Measurements from ENCODE around the gene COL23A1. TPM values are rescaled to one million over a fixed set of nuclear protein-coding genes. Genes with fewer than 3 reads are reported as not detected.

The COL23A1 gene
- total RNA-seq, 1 experiment from 2014 or later: not detected

DNA sequence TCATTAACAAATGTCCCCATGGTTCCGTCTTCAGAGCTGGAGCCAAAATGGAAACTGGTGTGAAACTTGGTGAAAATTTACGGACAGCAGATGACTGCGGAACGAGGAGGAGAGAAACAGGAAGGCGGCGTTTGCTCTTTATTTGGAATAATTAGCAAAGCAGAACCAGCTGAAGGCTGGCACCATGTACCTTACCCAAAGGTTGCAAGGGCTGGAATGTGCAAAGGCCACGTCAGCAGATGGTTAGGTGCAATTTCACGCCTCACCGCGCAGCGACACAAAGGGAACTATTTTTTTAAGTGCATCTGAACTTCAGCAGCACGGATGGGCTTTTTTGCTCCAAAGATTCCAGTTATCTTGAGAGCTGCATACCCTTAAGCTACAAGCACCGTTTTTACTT, 127.4 kb downstream of the COL23A1 start:
- in situ Hi-C loops (cut with HindIII; ENCODE audit: low pct_unique_long_range_greater_than_20kb, low sequenced_read_pairs): no loop called here

DNA sequence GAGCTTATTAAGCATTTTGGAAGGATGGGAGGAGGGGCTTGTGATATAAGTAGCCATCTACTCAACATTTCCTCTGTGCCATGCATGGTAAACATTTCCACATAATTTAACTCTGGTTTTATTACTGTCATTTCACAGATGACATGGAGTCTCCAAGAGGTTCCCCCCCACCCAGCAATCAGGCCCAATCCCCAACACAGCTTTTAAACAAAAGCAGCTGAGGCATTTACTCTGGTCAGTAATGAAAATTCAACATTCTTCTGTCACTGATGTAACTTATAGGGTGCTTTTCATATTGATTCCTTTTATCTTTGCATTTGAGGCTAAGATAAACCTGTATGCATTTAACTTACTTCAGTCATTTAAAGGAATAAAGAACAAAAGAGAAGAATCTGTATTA, 128.1 kb downstream of the COL23A1 start:
- in situ Hi-C loops (cut with HindIII; ENCODE audit: low pct_unique_long_range_greater_than_20kb, low sequenced_read_pairs): no loop called here
- DNase-seq (ENCODE audit: low read depth, low spot score): no peak

More for the DNA sequence above, 127.4 kb downstream of the COL23A1 start:
- DNase-seq (ENCODE audit: low read depth, low spot score): no peak

DNA sequence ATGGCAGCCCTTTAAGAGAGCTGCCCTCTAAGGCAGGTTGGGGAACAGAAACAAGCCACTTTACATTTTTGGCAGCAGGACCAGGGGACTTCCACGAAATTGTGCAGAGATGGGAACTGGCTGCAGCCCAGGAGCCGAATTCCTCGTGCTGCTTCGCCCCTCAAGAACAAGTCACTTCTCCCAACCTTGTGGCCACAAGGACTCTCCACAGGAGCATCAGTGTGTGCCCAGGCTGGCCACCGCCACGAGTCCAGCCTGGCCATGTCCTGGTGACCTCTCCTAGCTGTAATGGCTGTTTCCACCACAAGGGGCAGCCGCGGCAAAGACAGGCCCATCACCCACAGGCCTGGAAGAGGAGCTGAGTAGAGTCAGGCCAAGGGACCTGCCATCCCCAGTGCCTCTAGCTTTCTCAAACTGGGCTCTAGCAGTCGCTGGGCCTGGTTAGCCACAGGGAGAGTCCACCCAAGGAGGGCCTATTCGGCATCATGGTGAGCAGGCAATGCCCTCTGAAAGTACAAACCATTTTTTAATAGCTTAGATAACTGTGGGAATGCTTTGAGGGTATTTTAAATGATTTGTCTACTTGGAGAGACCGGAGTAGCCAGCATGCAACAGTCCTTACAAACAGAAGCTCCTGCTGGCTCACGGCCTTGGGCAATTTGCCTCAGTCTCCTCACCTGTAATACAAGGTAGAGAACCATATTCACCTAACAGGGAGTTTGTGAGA, 129.0 kb downstream of the COL23A1 start:
- peak; percentile 63 for DNase-seq (ENCODE audit: low read depth, low spot score)
- in situ Hi-C loops (cut with HindIII; ENCODE audit: low pct_unique_long_range_greater_than_20kb, low sequenced_read_pairs): no loop called here

DNA sequence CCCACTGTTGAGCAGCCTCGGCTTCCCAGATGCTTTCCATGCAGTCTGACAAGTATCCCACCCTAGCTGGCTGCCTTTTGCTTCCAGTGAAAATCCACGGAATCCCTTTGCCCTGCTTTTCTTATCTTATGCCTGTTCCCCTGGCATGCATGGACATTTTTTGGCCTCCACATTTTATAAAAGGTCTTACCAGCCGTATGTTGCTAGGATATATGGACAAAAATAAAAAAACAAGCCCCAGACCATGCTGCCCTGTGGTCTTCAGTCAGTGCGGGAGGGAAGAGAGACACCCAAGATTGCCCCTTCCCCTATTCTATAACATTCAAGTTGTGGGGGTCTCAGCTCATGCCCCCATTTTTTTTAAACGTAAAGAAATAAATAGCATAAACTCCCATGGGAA, 129.6 kb downstream of the COL23A1 start:
- in situ Hi-C loops (cut with HindIII; ENCODE audit: low pct_unique_long_range_greater_than_20kb, low sequenced_read_pairs): no loop called here
- DNase-seq (ENCODE audit: low read depth, low spot score): no peak

DNA sequence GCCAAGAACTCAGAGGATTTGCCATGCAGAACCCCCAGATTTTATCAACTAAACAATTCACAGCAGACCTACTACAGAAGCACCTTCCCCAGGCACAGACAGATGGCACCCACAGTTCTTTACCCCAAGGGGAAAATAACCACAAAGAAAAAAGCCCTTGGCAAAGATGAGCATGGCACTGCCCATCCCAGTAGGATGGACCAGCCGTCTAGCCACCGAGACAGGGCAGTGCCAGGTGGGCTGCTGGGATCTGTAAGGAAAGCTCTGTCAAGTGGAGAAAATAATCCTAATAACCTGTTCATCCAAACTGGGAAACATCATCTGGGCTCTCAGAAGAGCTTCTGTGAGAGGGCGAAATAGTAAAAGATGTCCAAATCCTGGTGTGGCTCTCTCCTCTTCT, 130.0 kb downstream of the COL23A1 start:
- no peak for DNase-seq (ENCODE audit: low read depth, low spot score)
- in situ Hi-C loops (cut with HindIII; ENCODE audit: low pct_unique_long_range_greater_than_20kb, low sequenced_read_pairs): no loop called here

DNA sequence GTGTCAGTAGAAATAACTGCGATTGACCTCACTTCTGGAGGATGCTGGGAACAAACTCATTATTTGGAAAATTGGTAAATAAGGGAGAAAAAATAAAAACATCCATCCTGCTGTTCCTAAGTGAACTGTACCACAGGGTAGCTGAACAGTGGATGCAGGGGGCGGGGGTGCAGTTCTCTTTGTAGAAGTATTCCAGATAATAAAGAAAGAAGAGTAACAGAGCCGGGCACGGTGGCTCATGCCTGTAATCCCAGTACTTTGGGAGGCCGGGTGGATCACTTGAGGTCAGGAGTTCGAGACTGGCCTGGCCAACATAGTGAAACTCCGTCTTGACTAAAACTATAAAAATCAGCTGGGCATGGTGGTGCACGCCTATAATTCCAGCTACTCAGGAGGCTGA, 132.1 kb downstream of the COL23A1 start:
- in situ Hi-C loops (cut with HindIII; ENCODE audit: low pct_unique_long_range_greater_than_20kb, low sequenced_read_pairs): no loop called here
- no peak for DNase-seq (ENCODE audit: low read depth, low spot score)

DNA sequence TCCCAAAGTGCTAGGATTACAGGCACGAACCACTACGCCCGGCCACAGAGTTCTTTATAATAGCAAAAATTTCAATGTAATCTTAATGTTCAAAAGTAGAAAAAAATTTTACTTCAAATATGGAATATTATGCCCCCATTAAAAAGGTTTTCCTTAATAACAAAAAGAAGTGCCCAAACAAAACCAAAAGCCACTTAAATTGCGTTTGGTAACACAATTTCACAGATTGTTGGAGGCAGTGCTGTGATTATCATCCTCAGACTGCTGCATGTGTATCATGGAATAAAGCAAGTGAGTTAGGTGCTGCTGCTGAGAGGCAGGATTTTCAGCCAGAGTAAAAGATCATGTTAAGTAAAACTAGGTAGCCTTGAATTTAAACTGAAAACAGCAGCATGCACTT, 132.7 kb downstream of the COL23A1 start:
- DNase-seq (ENCODE audit: low read depth, low spot score): no peak
- in situ Hi-C loops (cut with HindIII; ENCODE audit: low pct_unique_long_range_greater_than_20kb, low sequenced_read_pairs): no loop called here

DNA sequence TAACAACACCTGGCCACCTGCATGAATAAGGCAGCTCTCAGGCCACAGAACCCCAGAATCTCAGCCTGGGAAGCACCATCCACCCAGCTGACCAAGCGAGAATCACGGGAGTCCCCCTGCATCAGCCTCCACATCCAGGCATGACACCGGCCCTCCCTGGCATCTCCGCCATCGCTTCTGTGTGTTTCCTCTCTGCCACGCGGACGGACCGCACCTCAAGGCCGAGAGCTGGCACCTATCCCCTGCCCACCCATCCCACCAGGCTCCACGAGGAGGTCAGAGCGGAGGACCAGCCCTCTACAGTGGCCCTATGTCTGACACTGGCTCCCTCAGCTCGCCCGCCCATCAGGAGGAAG, 134.7 kb downstream of the COL23A1 start:
- in situ Hi-C loops (cut with HindIII; ENCODE audit: low pct_unique_long_range_greater_than_20kb, low sequenced_read_pairs): no loop called here
- DNase-seq (ENCODE audit: low read depth, low spot score): no peak

DNA sequence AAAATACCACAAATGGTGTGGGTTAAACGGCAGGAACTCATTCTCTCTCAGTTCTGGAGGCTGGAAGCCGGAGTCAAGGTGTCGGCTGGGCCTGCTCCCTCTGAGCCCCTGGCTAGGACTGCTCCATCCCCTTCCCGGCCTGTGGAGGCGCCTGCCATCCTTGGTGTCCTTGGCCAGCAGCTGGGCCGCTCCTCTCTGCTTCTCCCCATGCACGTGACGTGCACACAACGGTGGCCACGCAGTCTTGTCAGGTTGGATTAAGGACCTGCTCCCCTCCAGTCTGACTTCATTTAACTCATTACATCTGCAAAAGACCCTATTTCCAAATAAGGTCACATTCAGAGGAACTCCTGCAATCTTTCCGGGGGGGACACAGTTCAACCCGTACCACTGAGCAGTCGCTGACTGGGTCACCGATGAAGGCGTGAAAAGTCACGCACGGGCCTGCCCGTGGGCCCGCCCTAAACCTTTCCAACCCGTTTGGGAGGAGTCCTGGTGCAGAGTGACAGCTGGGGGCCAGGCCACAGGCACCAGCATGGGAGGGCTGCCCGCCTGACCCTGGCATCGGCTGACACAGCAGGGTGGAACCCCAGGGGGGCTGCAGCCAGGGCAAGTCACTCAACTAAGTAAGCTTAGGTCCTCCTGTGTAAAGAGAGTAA, 135.2 kb downstream of the COL23A1 start:
- no peak for DNase-seq (ENCODE audit: low read depth, low spot score)
- in situ Hi-C loops (cut with HindIII; ENCODE audit: low pct_unique_long_range_greater_than_20kb, low sequenced_read_pairs): no loop called here

DNA sequence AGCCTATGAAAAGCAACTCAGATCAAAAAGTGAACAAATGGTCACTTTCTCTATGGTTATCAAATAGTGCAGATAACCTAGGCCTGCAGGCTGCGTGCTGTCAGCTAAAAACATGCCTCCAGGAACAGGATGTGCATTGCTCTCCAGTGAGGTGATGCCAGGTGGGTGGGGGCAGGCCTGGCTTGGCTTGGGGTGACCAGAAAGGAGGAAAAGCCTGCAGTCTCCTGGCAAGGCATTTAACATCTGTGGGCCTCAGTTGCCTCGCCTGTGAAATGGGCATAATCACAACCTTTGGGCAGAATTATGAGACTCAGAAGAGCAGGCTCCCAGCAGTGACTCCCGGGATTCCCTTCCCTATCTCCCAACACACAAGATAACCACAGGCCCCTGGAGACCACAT, 135.9 kb downstream of the COL23A1 start:
- in situ Hi-C loops (cut with HindIII; ENCODE audit: low pct_unique_long_range_greater_than_20kb, low sequenced_read_pairs): no loop called here
- DNase-seq (ENCODE audit: low read depth, low spot score): no peak

DNA sequence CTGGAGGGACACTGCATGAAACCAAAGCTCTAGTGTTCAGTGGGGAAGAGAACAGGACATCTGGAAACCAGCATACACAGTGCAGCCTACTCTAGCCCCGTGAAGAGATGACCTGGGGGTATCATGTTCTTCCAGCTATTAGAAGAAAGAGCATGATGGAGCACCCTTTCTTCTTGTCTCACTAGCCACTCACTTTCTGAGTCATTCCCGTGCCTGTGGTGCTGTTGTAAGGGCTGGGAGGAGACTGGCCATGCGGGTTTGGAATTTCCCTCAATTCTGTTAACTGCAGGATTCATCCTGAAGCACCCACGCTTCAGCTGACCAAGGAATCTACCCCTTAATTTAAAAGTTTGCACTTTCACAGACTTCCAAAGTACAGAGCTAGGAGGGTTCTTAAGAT, 137.0 kb downstream of the COL23A1 start:
- in situ Hi-C loops (cut with HindIII; ENCODE audit: low pct_unique_long_range_greater_than_20kb, low sequenced_read_pairs): no loop called here
- no peak for DNase-seq (ENCODE audit: low read depth, low spot score)

DNA sequence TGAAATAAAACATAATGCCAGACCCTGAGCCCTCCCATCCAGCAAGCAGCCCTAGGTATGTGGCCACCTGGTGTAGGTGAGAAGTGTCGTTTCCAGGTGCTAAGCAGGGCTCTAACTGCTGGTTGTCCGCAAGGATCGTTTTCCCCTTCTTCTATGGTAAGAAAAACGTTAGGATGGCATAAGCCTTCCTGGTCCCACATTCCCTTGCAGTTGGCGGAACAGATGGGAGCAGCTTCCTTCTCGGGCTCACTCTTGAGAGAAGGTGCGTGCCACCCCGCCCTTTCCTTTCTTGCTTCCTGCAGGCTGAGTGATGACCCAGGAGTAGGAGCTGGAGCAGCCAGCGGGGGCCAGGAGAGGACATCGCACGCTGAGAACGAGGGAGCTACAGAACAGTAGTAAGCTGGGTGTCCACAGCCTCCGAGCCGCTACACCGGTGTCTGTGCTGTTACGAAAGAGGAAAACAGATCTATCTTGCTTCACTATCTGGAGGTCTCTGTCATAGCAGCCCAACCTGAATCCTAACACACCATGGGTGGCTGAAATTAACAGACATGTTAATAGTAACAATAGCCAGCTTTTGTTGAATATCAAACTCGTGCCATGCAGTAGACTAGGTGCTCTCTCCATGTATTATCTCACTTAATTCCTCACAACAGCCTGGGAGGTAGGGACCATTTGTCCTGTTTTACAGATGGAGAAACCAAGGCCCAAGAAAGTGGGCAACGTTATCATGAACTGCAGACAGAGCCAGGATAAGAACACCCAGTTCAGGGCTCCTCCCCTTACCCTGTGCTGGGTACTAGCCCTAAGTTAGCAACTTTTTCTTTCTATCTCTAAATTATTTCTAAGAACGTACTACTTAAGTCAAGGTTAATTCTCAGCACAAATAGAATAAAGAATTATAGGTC, 139.8 kb downstream of the COL23A1 start:
- in situ Hi-C loops (cut with HindIII; ENCODE audit: low pct_unique_long_range_greater_than_20kb, low sequenced_read_pairs): no loop called here
- no peak for DNase-seq (ENCODE audit: low read depth, low spot score)

DNA sequence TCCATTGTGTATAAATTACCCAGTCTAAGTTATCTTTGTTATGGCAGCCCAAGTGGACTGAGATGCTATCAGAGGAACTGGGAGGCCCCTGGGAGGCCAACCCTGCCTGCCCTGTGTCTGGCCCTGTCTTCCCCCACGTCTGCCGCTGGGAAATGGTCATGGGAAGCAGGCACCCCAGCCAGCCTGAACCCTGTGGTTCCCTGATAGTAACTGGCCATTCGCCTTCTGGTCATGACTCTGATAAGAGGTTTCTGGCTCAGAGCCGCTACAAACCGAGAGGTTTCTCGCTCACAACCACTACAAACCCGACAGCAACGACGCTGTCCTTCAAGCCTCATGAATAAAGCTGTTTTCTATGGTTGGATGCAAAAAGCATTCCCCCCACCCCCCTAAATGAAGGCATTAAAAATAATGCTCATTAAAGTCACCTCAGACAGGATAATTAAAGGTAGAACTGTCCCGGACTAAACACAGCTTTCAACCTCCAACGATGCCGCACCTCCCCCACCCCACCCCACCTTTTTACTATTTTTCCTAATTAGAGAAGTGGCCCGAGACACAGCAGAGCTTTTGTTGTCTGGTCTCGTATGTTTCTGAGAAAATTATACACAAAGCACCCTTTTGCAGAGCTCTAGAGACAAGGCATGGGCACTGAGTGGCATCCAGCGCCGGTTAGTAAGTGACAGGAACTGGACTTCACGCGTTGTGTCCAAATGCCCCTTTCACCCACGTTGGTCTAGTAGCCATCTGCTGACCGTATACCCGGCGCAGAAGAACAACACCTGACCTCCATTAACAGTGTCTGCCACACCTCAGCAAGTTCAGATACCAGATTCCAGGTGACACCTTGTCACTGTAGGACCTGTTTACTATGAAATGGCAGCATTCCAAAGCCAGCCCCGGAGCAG, 140.8 kb downstream of the COL23A1 start:
- no peak for DNase-seq (ENCODE audit: low read depth, low spot score)
- in situ Hi-C loops (cut with HindIII; ENCODE audit: low pct_unique_long_range_greater_than_20kb, low sequenced_read_pairs): no loop called here

DNA sequence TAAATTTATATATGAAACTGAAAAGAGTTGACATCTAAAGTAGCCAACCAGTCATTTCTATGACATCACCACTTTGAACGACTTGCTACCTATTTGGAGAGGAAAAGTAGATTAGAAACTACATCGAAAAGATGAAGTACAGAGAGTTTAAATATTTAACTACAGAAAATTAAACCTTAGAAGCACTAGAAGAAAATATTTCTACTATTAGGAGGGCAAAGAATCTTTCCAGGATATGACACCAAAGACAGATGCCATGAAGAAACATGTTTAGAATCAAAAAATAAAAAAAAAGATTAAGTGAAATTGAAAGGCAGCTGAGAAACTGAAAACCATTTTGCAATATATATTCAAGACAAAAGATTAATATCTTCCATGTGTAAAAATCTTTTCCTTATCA, 144.7 kb downstream of the COL23A1 start:
- DNase-seq (ENCODE audit: low read depth, low spot score): no peak
- in situ Hi-C loops (cut with HindIII; ENCODE audit: low pct_unique_long_range_greater_than_20kb, low sequenced_read_pairs): no loop called here

DNA sequence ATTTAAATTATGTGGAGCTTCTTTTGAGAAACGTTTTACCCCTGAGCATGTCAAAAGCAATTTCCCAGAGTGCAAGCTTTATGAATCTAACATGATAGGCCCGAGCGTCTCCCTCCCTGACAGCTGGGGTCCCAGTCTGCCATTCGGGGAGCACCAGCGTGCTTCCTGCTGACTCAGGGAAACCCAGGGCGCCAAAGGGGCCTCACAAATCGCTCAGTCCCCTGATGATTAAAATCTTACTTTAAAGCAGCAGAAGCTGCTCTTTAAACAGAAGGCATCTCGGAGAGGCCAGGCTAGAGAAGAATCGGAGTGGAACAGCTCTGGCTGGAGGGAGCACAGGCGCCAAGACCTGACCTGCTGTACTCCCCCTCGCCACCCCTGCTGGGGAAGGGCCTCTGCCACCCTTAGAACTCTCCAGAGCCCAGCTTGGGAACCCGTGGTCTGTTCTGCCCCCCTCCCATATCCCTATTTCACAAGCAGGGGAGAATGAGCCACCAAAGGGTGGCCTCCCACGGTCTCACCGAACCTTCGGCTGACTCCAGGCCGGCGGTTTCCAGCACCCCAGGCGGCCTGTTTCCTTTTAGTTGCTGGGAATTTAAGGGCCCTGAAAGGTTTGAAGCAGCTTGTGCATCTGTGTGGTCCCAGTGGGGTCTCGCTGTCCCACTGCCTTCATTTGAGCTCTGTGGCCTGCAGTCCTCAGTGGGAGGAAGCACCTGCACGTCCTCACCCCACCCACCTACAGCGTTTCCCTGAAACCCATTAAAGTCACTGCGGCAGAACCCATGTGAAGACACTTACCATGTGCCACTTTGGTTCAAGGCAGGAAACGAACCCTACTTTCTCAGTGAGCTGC, 147.6 kb downstream of the COL23A1 start:
- no peak for DNase-seq (ENCODE audit: low read depth, low spot score)

DNA sequence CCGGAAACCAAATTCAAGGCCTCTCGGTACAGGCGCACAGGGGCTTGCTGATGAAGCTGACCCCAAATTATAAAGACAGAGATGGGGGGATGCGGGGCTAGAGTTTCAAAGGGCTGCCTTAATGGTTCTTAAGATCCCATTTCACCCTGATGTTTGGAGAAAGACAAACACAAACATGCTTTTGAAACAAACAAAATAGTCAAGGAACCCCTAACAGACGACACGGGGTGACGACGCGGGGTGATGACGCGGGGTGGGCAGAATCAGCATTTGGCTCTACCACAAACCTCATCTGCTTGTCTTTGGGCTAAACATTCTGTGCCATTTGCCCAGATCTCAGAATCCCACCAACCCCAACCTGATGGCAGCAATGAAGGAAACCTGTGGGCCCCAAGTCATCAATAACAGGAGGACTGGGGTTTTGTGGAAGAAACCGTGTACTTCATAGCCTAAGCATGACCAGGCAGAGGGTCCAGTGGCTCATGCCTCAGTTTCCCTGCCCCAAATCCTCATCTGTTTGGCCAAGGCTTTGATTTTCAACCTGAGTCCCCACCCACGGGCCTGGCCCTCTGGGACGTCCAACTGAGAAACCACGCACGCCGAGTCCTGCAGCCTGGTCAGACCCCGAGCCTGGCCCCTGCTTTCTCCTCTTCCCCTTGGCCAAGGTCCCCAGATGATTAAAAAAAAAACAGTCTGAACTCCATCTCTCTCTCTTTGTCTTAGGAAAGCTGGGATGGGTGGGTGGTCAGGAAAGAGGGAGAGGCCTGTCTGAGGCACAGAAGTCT, 148.5 kb downstream of the COL23A1 start:
- no peak for DNase-seq (ENCODE audit: low read depth, low spot score)
- in situ Hi-C loops (cut with HindIII; ENCODE audit: low pct_unique_long_range_greater_than_20kb, low sequenced_read_pairs): no loop called here

More for the DNA sequence above, 147.6 kb downstream of the COL23A1 start:
- in situ Hi-C loops (cut with HindIII; ENCODE audit: low pct_unique_long_range_greater_than_20kb, low sequenced_read_pairs): no loop called here
